NCI-H82 treated with DMSO at 0.1 percent for 48 hours (cell line): Measurements from ENCODE around the gene POLR3E.

Experiments used
- DNase-seq: peaks from one replicate; lab custom pipeline; 2025; ENCODE audit not compliant: unreplicated experiment; lab: John Stamatoyannopoulos, UW

POLR3E gene, protein sequence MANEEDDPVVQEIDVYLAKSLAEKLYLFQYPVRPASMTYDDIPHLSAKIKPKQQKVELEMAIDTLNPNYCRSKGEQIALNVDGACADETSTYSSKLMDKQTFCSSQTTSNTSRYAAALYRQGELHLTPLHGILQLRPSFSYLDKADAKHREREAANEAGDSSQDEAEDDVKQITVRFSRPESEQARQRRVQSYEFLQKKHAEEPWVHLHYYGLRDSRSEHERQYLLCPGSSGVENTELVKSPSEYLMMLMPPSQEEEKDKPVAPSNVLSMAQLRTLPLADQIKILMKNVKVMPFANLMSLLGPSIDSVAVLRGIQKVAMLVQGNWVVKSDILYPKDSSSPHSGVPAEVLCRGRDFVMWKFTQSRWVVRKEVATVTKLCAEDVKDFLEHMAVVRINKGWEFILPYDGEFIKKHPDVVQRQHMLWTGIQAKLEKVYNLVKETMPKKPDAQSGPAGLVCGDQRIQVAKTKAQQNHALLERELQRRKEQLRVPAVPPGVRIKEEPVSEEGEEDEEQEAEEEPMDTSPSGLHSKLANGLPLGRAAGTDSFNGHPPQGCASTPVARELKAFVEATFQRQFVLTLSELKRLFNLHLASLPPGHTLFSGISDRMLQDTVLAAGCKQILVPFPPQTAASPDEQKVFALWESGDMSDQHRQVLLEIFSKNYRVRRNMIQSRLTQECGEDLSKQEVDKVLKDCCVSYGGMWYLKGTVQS

DNA sequence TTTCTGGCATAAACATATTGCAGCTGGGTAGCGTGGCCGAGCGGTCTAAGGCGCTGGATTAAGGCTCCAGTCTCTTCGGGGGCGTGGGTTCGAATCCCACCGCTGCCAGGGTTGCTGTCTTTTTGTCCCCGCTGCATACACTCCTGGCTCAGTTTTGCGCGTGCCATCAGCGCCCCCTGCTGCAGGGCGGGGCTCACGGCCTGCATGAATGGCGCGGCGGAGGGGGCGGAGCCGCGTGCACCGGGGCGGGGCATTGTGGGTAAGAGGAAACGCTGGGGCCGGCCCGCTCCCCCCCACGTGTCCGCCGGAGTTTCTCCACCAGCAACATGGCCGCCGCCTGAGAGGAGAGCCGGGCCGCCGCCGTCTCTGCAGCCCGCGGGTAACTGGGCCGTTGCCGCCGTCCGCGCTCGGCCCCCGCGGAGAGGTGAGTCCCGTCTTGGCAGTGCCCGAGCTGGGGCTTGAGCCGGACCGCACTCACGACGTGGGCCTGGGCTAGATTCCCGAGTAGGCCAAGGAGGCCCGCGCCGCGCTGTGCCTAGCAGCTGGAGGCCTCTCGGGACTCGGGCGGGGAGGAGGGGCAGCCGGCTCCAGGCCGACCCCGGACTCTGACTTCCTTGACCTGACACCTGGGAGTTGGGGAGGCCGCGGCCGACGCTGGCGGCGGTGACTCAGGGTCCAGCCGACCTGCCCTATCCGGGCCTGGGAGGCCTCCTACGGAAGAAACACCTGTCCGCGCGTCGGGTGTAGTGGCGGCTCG, at the start of gene POLR3E:
POLR3E (plus strand) TSS at position 296 of the 757 bp plus-strand sequence. CDS start 5,560 bp downstream, outside the sequence.
- peak; percentile 91 for DNase-seq

DNA sequence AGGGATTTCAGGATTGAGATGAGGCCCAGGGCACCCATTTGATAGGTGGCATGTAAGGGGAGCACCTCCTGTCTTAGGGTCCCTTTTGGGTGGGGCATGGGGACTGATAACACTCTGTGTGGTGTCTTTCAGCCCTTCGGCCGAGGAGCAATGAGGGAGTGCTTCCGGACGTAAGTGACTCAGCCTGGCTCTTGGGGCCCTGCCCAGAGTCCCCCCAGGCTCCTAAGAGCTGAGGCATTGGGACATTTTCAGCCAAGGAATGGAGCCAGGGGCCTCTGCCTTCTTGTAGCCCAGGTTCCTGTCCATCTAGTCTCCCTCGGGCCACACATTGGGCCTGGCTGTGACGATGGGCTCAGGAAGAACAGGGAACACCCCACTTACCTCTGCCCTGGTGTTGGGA, 46.7 kb upstream of the POLR3E start:
- no peak for DNase-seq

DNA sequence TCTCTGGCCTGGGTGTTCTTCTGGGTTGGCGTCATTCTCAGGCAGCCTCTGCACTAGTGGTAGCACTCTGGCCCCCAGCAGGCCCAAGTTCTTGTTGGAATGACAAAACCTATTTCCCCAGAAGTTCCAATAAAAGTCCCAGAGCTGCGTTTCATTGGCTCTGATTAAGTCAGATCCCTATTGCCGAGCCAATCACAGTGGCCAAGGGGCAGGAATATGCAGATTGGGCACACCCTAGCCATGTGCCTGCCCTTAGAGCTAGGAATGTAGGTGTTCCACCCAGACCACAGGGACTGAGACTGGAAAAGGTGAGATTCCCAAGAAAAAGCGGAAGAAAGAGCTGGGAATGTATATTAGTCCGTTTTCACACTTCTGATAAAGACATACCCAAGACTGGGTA, 44.9 kb upstream of the POLR3E start:
- no peak for DNase-seq

DNA sequence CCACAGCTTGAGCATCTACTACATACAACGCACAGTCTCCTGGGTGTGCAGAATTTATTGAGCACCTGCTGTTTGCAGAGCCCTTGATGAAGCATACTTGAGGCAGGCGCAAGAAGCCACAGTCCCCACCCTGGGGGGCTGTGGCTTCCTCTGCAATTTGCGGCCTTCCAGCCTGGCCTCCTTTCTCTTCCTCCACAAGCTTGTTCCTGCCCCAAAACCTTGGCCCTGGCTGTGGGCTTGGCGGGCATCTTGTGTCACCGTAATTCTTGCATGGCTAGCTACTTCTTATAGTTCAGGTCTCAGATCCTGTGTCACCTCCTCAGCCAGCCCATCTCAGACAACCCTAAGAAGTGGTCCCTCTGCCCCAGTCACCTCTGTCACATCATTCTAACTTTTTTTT, 43.9 kb upstream of the POLR3E start:
- no peak for DNase-seq

- no peak for DNase-seq
Measured at GRCh38 chr16:22255335-22255734, 41.9 kb upstream of the POLR3E start.

GRCh38 chr16:22257440-22257839, 39.8 kb upstream of the POLR3E start:
- no peak for DNase-seq

GRCh38 chr16:22260490-22260889, 36.7 kb upstream of the POLR3E start:
- DNase-seq = no peak

DNA sequence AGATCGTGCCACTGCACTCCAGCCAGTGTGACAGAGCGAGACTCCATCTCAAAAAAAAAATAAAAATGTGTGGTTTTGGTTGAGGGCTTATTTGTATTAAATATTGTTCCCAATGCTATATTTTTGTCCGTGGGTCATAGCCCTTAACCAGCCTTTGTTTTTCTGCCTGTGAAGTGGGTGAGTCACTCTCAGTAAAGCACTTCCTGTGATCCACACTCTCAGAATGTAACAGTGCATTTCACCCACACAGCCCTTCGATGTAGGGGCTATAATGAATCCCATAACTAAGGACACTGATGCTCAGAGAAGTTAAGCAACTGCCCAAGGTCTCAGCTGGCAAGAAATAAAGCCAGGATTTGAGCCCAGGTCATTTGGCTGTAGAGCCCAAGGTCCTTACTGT, 34.7 kb upstream of the POLR3E start:
- no peak for DNase-seq

- DNase-seq = peak; percentile 93
Measured at GRCh38 chr16:22264786-22265185, 32.4 kb upstream of the POLR3E start.

DNA sequence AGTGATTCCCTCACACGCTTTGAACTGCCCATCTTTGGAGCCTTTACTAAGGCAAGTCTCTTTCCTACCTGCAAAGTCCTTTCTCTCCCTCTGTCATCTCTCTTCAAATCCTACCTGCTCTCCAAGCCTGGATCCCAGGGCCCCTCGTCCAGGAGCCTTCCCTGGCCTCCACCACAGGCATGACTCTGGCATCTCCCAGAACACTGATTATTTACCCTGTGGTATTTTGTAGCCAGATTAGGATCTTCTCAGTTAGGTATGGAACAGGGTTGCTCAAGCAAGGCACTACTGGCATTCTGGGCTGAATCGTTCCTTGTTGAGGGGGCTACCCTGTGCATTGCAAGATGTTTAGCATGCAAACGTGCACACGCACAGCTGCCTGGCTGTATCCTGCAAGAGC, 31.9 kb upstream of the POLR3E start:
- DNase-seq = no peak

GRCh38 chr16:22266546-22266945, 30.7 kb upstream of the POLR3E start:
- DNase-seq = no peak

GRCh38 chr16:22267764-22268163, 29.4 kb upstream of the POLR3E start:
- no peak for DNase-seq

DNA sequence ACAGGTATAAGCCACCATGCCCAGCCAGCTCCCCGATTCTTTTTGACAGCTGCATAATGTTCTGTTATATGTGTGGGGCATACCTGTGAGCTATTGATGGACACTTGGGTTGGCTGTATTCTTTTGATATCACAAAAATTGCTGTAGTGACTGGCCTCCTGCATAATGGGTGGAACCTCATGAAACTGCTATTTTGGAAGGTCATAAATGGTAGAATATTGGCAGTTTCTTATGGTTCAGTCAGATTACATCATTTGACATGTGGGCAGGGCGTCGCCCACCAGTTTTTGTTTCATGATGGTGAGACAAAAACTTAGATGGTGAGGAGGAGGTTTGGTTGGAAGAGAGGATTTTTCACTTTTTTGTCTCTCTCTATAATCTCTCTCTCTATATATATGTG, 26.7 kb upstream of the POLR3E start:
- no peak for DNase-seq

DNA sequence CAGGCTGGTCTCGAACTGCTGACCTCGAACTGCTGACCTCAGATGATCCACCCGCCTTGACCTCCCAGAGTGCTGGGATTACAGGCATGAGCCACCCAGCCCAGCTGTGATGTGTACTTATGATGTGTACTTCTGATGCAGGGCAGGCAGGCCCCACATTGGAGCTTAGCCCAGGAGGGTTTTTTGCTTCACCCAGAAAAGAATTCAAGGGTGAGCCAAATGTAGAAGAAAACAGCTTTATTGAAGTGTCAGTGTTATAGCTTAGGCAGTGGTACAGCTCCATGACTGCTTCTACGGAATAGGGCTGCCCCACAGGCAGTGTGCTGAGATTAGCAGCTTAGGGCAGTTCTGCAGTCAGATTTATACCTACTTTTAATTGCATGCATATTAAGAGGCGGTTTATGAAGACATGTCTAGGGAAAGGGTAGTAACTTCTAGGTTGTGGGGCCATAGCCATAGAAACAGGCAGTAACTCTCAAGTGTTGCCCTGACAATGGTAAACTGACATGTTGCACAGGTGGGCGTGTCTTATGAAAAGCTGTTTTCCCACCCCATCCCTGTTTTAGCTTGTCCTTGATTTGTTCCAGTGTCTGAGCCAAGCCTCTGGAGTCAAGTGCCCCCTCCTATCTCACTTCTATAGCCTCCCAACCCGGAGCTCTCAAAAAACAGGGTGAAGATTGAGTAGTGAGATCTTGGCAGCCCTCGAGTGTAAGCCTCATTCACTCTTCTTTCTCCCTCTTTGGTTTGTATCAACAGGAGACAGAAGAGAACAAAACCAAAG, 24.1 kb upstream of the POLR3E start:
- DNase-seq = no peak

DNA sequence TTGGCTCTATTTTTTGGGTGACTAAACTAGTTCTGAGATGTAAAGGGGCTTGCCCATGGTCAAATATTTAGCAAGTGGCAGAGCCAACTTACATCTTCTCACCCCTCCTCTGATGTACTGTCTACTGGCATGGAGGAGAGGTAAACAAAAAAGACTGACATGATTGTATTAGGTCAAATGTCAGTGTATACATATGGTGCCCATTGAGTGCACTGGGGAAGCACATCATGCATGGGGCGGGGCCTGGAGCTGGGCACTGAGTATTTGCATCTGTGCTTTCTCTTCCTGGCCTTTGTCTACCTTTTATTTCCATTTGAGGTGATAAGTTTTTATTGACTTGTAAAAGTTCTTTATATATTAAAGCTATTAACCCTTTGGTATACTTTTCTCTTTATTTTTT, 22.3 kb upstream of the POLR3E start:
- DNase-seq = no peak

DNA sequence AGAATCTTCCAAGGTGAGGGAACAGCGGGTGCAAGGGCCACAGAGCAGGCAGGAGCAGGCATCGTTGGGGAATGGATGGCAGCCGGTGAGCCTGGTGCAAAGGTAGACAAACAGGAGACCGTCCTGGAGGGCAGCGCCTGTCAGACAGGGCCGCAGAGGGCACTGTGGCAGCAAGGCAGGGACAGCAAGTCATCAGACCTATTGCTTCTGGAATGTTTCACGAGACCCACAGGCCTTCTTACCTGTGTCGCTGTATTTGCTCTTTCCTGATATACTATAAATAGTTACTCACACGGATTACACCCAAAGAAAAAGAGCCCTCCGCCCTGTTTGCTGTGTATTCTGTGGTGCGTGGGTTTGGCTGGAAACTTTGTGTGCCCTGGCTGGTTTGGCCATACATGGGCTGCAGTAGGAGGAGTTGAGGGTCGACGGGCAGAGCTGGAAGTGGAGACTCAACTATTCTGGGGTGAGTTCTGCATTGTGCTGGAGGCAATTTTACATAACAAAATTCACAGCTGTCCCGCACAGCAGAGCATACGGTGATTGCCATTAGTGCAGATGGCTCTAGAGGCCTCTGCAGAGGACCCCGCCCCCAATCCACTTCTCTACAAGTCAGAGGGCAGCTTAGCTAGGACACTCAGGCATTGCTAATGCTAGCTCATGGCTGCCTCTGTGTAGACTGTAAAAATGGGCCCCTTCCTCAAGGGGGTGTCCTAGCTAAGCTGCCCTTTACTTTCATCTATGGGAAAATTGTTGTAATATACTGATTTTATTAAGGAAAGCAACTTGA, 18.6 kb upstream of the POLR3E start:
- peak; percentile 48 for DNase-seq

GRCh38 chr16:22282254-22282892, 14.8 kb upstream of the POLR3E start:
- DNase-seq = no peak

DNA sequence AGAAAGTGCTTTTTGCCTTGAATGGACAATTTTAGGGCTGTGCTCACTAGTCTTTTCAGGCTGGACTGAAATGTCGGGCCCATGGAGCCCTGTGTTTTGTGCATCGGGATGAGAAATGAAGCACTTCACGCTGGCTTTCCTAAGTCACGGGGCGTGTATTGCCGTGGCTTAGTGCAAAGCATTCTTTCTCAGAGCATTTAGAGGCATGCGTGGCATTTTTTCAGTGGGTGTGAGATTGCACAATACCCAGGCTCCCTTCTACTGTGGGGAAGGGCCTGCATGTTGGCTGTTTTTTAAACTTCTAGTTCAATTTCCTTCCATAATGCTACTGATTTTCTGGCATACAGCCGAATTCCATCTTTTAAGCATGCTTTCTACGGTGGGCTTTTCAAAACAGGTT, 12.6 kb upstream of the POLR3E start:
- no peak for DNase-seq

DNA sequence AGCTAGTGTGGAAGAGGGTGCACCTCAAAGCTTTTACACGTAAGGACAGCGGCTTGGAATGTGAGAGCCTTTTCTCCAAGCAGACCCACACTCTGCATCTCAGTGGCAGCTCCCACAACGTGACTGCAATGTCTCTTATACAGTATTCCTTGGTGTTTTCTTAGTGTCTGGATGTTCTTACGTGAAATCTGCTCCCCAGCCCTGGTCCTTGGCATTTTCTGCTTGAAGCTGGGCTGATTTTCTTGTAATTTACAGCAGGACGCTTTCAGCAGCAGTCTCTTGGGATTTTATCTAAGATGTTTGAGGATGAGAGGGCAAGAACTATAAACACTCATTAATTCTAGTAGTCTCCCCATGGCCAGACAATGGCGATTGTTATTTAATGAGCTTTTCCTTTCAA, 12.1 kb upstream of the POLR3E start:
- no peak for DNase-seq

GRCh38 chr16:22291020-22291419, 6.2 kb upstream of the POLR3E start:
- no peak for DNase-seq
